HCT116 (cell line): ENCODE measurements around the gene PLAGL2. TPM values are rescaled to one million over a fixed set of nuclear protein-coding genes. Genes with fewer than 3 reads are reported as not detected.

Source experiments
- ATAC-seq: fragments of 200-7000 bp; cut with Tn5 transposase; 2 replicates; pipeline ENCODE4 v1.9.1; 2020; ENCODE audit warnings: mild to moderate bottlenecking, moderate library complexity
- BruUV-seq: library from RNA; stranded (reverse); fragments of 400-500 nt; replicated peaks from 2 replicates; lab custom pipeline; 2021; lab: Mats Ljungman, UMichigan
- CTCF ChIA-PET: fragments of 300-600 bp; sonication (Branson Sonifier 250); formaldehyde crosslinking; loops from one replicate; lab custom pipeline; 2021; ENCODE audit warnings: antibody characterized with exemption; lab: Charles Lee
- POLR2A ChIA-PET: fragments of 300-600, 350-600 bp; sonication (Branson Sonifier 250); formaldehyde crosslinking; loops from one replicate; lab custom pipeline; 2021; ENCODE audit warnings: antibody characterized with exemption; lab: Charles Lee
- RAD21 ChIA-PET, 2 experiments: fragments of 300-600 bp; sonication (Branson Sonifier 250); formaldehyde crosslinking; loops; one replicate each; lab custom pipeline; 2023; ENCODE audit warnings: low total read pairs in 2 of 2; ENCODE audit not compliant: uncharacterized antibody in 2 of 2, unreplicated experiment in 2 of 2, low non-redundant PET in 1 of 2; lab: Charles Lee
- DNase-seq: peaks from one replicate; pipeline ENCODE4 v3.0.0-alpha.2; 2010; ENCODE audit warnings: low read depth, low spot score
- H2AFZ ChIP-seq: fragments of 200-600 bp; shearing (Covaris generic), sonication (generic); 2 replicates; pipeline ENCODE4 v1.6.1; 2017; ENCODE audit warnings: low read depth, mixed run types, mixed read lengths, antibody characterized with exemption, low read length; ENCODE audit not compliant: poor library complexity, severe bottlenecking
- H3K27ac ChIP-seq: 2 replicates; pipeline ENCODE4 v1.5.1; 2012; ENCODE audit warnings: low read depth, low read length
- H3K27me3 ChIP-seq: fragments of 200-600 bp; sonication (generic); 2 replicates; pipeline ENCODE4 v1.6.1; 2016; ENCODE audit warnings: mixed run types, low read length, mixed read lengths; ENCODE audit not compliant: insufficient read depth
- H3K36me3 ChIP-seq, 2 experiments: fragments of 200-500 bp in 1 of 2; fragments of 200-600 bp in 1 of 2; sonication (Bioruptor generic) in 1 of 2; sonication (generic) in 1 of 2; 2 replicates each; pipeline versions ENCODE4 v1.5.1 to v1.6.1; 2014 to 2016; ENCODE audit warnings: low read length in 2 of 2, inconsistent platforms in 1 of 2, mixed read lengths in 1 of 2, mixed run types in 1 of 2; ENCODE audit not compliant: insufficient read depth in 2 of 2, control insufficient read depth in 1 of 2
- H3K4me1 ChIP-seq, 2 experiments: fragments of 200-600 bp in 1 of 2; sonication (generic) in 1 of 2; 2 replicates each; pipeline versions ENCODE4 v1.5.1 to v1.6.1; 2012 to 2017; ENCODE audit warnings: low read length in 2 of 2, inconsistent platforms in 1 of 2, mild to moderate bottlenecking in 1 of 2, mixed read lengths in 1 of 2, mixed run types in 1 of 2, moderate library complexity in 1 of 2; ENCODE audit not compliant: insufficient read depth in 2 of 2, control insufficient read depth in 1 of 2
- H3K4me2 ChIP-seq: fragments of 200-600 bp; sonication (generic); 2 replicates; pipeline ENCODE4 v1.6.1; 2017; ENCODE audit warnings: mixed run types, low read length, mixed read lengths
- H3K4me3 ChIP-seq, 2 experiments: fragments of 200-600 bp in 1 of 2; sonication (generic) in 1 of 2; replicated peaks in 1 of 2; 2 replicates each; pipeline ENCODE4 v1.5.1; 2011 to 2016; ENCODE audit warnings: low read length in 2 of 2, control low read depth in 1 of 2, low read depth in 1 of 2, mild to moderate bottlenecking in 1 of 2, mixed read lengths in 1 of 2, mixed run types in 1 of 2
- H3K79me2 ChIP-seq: fragments of 200-600 bp; sonication (generic); 2 replicates; pipeline ENCODE4 v1.6.1; 2017; ENCODE audit warnings: mild to moderate bottlenecking, mixed run types, low read length, moderate library complexity, mixed read lengths; ENCODE audit not compliant: insufficient read depth
- H3K9ac ChIP-seq: fragments of 200-600 bp; sonication (generic); 2 replicates; pipeline ENCODE4 v1.6.1; 2016; ENCODE audit warnings: low read length, mixed read lengths
- H3K9me2 ChIP-seq: fragments of 200-600 bp; sonication (generic), shearing (Covaris generic); 2 replicates; pipeline ENCODE4 v1.6.1; 2017; ENCODE audit warnings: mixed run types, mild to moderate bottlenecking, moderate library complexity; ENCODE audit not compliant: insufficient read depth
- H3K9me3 ChIP-seq, 2 experiments: fragments of 200-500 bp in 1 of 2; fragments of 200-600 bp in 1 of 2; sonication (Bioruptor generic) in 1 of 2; sonication (generic) in 1 of 2; 2 replicates each; pipeline ENCODE4 v1.6.1; 2014 to 2017; ENCODE audit warnings: low read length in 2 of 2, mixed read lengths in 2 of 2, inconsistent platforms in 1 of 2, low read depth in 1 of 2, mild to moderate bottlenecking in 1 of 2, mixed run types in 1 of 2, moderate library complexity in 1 of 2; ENCODE audit not compliant: control insufficient read depth in 1 of 2, insufficient read depth in 1 of 2
- H4K20me1 ChIP-seq: fragments of 200-600 bp; sonication (generic), shearing (Covaris generic); 2 replicates; pipeline ENCODE4 v1.6.1; 2017; ENCODE audit warnings: mixed run types, mild to moderate bottlenecking, moderate library complexity; ENCODE audit not compliant: insufficient read depth
- EZH2phosphoT487 ChIP-seq: fragments of 200-600 bp; IDR thresholded peaks from 2 replicates; pipeline ENCODE4 v1.6.1; 2018; ENCODE audit warnings: antibody characterized with exemption, borderline replicate concordance
- FOSL1 ChIP-seq: IDR thresholded peaks from 2 replicates; pipeline ENCODE4 v1.6.1; 2012; ENCODE audit warnings: low read depth
- MAX ChIP-seq: IDR thresholded peaks from 2 replicates; pipeline ENCODE4 v1.6.1; 2012
- SIN3A ChIP-seq: IDR thresholded peaks from 2 replicates; pipeline ENCODE4 v1.6.1; 2012; ENCODE audit warnings: low read depth
- ZFX ChIP-seq: fragments of 450-650 bp; IDR thresholded peaks from 2 replicates; pipeline ENCODE4 v1.6.1; 2017
- ZNF274 ChIP-seq: fragments of 200-500 bp; sonication (Bioruptor generic); IDR thresholded peaks from 2 replicates; pipeline ENCODE4 v1.6.1; 2014; ENCODE audit warnings: mild to moderate bottlenecking, low read depth, low read length, inconsistent platforms
- intact Hi-C: fragments of 100-400 bp; cut with micrococcal nuclease; formaldehyde crosslinking; loops from 2 replicates; pipeline ENCODE4 v1.10.0; 2022
- total RNA-seq: library from RNA; stranded (reverse); gene quantifications from one replicate; pipeline ENCODE4 v1.2.1, GENCODE V29; 2021; ENCODE audit not compliant: unreplicated experiment
- TF ChIP-seq, protein P1 (sequence below): IDR thresholded peaks from 2 replicates; pipeline ENCODE4 v1.6.1; 2012

The PLAGL2 gene
- total RNA-seq, 1 experiment from 2014 or later, result 18.3 TPM

DNA sequence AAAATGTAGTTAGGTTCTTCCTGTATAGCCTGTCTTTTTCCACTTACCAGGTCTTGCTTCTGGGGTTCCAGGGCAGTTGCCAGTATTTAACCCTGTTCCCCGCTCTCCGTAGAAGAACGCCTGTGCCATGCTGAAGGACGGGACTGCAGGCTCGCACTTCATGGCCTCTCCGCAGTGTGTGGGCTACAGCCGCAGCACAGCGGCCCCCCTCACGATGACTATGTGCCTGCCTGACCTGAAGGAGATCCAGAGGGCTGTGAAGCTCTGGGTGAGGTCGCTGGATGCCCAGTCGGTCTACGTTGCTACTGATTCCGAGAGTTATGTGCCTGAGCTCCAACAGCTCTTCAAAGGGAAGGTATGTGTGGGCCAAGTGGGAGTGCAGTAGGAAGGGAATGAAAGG lies 23.2 kb upstream of the PLAGL2 start:
- ATAC-seq, result no peak
- BruUV-seq, result no TSS peak
- POLR2A ChIA-PET, result no interaction called here
- Histone ChIP-seq H4K20me1 (no peaks in the 10 kb centered on the region), H3K4me2 (no peak overlapping the region), H3K36me3 (peaks cover 25 to 28% of the 10 kb centered on the region in 2 experiments), H3K9ac (no peak overlapping the region), H3K27ac (no peak overlapping the region), H3K9me2 (no peaks in the 10 kb centered on the region), H3K27me3 (no peaks in the 10 kb centered on the region), H3K79me2 (no peaks in the 10 kb centered on the region), H3K9me3 (no peaks in the 10 kb centered on the region), H2AFZ (no peak overlapping the region), H3K4me3 (no peak overlapping the region), H3K4me1 (no peaks in the 10 kb centered on the region)
- no peak for DNase-seq
- CTCF ChIA-PET, result no interaction called here
- intact Hi-C loops, result no loop called here
- TF ChIP-seq ZNF274, result no peak
- no peak for TF ChIP-seq ZFX
- TF ChIP-seq EZH2phosphoT487, result no peak
- no peak for TF ChIP-seq SIN3A
- RAD21 ChIA-PET, result no interaction called here

- BruUV-seq, result no TSS peak
- Histone ChIP-seq H3K4me2 (no peak overlapping the region), H3K79me2 (no peaks in the 10 kb centered on the region), H3K4me1 (no peaks in the 10 kb centered on the region), H4K20me1 (no peaks in the 10 kb centered on the region), H3K9me3 (no peaks in the 10 kb centered on the region), H3K4me3 (no peak overlapping the region), H3K27ac (no peak overlapping the region)
- CTCF ChIA-PET, result no interaction called here
- intact Hi-C loops, result no loop called here
- POLR2A ChIA-PET, result no interaction called here
- TF ChIP-seq FOSL1, result no peak
- no peak for TF ChIP-seq MAX
- TF ChIP-seq ZNF274, result no peak
- TF ChIP-seq, protein P1, sequence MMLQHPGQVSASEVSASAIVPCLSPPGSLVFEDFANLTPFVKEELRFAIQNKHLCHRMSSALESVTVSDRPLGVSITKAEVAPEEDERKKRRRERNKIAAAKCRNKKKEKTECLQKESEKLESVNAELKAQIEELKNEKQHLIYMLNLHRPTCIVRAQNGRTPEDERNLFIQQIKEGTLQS, result no peak
- TF ChIP-seq, all 23 proteins: peak for 0
- DNase-seq (no peak), ATAC-seq (no peak)
- Histone ChIP-seq H3K9ac (no peak overlapping the region), H2AFZ (no peak overlapping the region), H3K9me2 (no peaks in the 10 kb centered on the region), H3K27me3 (no peaks in the 10 kb centered on the region), H3K36me3 (peaks cover 18 to 28% of the 10 kb centered on the region in 2 experiments)
- RAD21 ChIA-PET, result no interaction called here
These were observed 21.8 kb upstream of the PLAGL2 start for GRCh38 chr20:32229251-32229747.
